Adrenal gland (tissue), 12 donors: ENCODE measurements around the gene GRM5. TPM values are rescaled to one million over a fixed set of nuclear protein-coding genes. Genes with fewer than 3 reads are reported as not detected.

Experiments used
- DNase-seq, 7 donors: peaks; one replicate each; pipeline ENCODE4 v3.0.0-alpha.2; 2019 to 2020
- H3K27ac ChIP-seq, 5 donors: fragments of 200-600 bp; sonication (generic) in 4 of 5; 1 replicate in 3 of 5; 2 replicates in 2 of 5; pipeline versions ENCODE4 v1.5.1 to v1.8.0; 2016 to 2020; ENCODE audit warnings: mild to moderate bottlenecking in 1 of 5
- H3K27me3 ChIP-seq: fragments of 200-600 bp; 2 replicates; pipeline ENCODE4 v1.8.0; 2021
- H3K36me3 ChIP-seq, 2 donors: fragments of 200-600 bp; replicated peaks in 1 of 2; 1 replicate in 1 of 2; 2 replicates in 1 of 2; pipeline versions ENCODE4 v1.5.1 to v1.8.0; 2018 to 2022
- H3K4me1 ChIP-seq, 2 donors: fragments of 200-600 bp; replicated peaks in 1 of 2; 1 replicate in 1 of 2; 2 replicates in 1 of 2; pipeline versions ENCODE4 v1.5.1 to v1.8.0; 2018 to 2021
- H3K4me3 ChIP-seq, 4 donors: fragments of 200-600 bp; sonication (generic) in 3 of 4; one replicate each; pipeline ENCODE4 v1.5.1; 2016 to 2018
- H3K9me3 ChIP-seq, 3 donors: fragments of 200-600 bp; sonication (generic) in 1 of 3; replicated peaks in 1 of 3; 1 replicate in 2 of 3; 2 replicates in 1 of 3; pipeline versions ENCODE4 v1.5.1 to v1.8.0; 2016 to 2021
- POLR2A ChIP-seq, 2 donors: fragments of 450-650 bp; IDR thresholded peaks; one replicate each; pipeline ENCODE4 v1.6.1; 2017; ENCODE audit warnings: antibody characterized with exemption in 2 of 2, mild to moderate bottlenecking in 2 of 2, moderate library complexity in 1 of 2
- WGBS, 4 donors: extraction: QIAGEN DNeasy Blood & Tissue Kit in 2 of 4; methylation state at CpG; one replicate each; pipeline versions ENCODE4 v1.1.5 to v1.1.7; 2013 to 2017; 5-methylcytosine and 5-hydroxymethylcytosine counted together
- intact Hi-C, 2 donors: fragments of 100-400 bp; cut with DNase I; formaldehyde crosslinking; loops; one replicate each; pipeline versions ENCODE4 v1.14.1 to v1.15.0; 2022 to 2023
- polyA plus RNA-seq, 3 donors: library from polyadenylated mRNA; stranded (reverse); fragments of 200-250 nt in 2 of 3; fragments of 350-450 nt in 1 of 3; fragmentation: Illumina TruSeq in 1 of 3; extraction: RNeasy Lipid Tissue Mini Kit (QIAGEN cat#74804) in 1 of 3; gene quantifications; one replicate each; pipeline ENCODE4 v1.2.3, GENCODE V29; 2013 to 2014
- total RNA-seq, 9 donors: library from RNA; depleted of rRNA in 4 of 9; stranded (reverse); fragments of >200 nt in 4 of 9; fragments of 120-200 nt in 1 of 9; fragmentation: NEBNext Ultra II Directional in 1 of 9; extraction: Animal tissue kit (Norgen Biotek cat#: 25700) in 1 of 9; gene quantifications; one replicate each; pipeline versions ENCODE4 v1.1.0 to v1.2.4, GENCODE V29; 2013 to 2023
- TF ChIP-seq, protein P1 (sequence below), 6 experiments: fragments of 450-650 bp in 4 of 6; fragments of 200-600 bp in 2 of 6; sonication (generic) in 1 of 6; IDR thresholded peaks; 1 replicate in 5 of 6; 2 replicates in 1 of 6; pipeline versions ENCODE4 v1.5.1 to v1.8.0; 2016 to 2021; ENCODE audit warnings: antibody characterized with exemption in 6 of 6, mild to moderate bottlenecking in 2 of 6, moderate library complexity in 1 of 6
- donor health status: healthy with polysubstance abuse.
- donor health status: Bipolar disorder and iron deficiency.
- donor health status: DM: yes; HTN: yes; CAD: no.
- donor health status: DM: no; HTN: no; CAD: no.
- donor health status: DM: no; HTN: no; CAD: no.
- donor health status: DM: yes; HTN: yes; CAD: no.

GRM5 gene
- total and polyA plus RNA-seq, 12 donors: under 0.01 to 0.33 (median 0.17) TPM; not detected in 8

GRCh38 chr11:88583251-88583650 is 482.5 kb downstream of the GRM5 start:
- Histone ChIP-seq H3K27me3 (no peaks in the 10 kb centered on the region), H3K4me3 (no peak overlapping the region), H3K4me1 (no peaks in the 10 kb centered on the region), H3K9me3 (no peaks in the 10 kb centered on the region), H3K36me3 (no peaks in the 10 kb centered on the region), H3K27ac (no peak overlapping the region)
- 65 to 77% (median 73%) methylated on average over 4 of the region's 4 CpGs for WGBS, 4 donors
- TF ChIP-seq, protein P1, sequence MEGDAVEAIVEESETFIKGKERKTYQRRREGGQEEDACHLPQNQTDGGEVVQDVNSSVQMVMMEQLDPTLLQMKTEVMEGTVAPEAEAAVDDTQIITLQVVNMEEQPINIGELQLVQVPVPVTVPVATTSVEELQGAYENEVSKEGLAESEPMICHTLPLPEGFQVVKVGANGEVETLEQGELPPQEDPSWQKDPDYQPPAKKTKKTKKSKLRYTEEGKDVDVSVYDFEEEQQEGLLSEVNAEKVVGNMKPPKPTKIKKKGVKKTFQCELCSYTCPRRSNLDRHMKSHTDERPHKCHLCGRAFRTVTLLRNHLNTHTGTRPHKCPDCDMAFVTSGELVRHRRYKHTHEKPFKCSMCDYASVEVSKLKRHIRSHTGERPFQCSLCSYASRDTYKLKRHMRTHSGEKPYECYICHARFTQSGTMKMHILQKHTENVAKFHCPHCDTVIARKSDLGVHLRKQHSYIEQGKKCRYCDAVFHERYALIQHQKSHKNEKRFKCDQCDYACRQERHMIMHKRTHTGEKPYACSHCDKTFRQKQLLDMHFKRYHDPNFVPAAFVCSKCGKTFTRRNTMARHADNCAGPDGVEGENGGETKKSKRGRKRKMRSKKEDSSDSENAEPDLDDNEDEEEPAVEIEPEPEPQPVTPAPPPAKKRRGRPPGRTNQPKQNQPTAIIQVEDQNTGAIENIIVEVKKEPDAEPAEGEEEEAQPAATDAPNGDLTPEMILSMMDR (IDR thresholded peaks at IDR 0.05): no peak
- no peak for TF ChIP-seq POLR2A (IDR thresholded peaks at IDR 0.05)
- intact Hi-C loops: no loop called here
- no peak for DNase-seq

DNA sequence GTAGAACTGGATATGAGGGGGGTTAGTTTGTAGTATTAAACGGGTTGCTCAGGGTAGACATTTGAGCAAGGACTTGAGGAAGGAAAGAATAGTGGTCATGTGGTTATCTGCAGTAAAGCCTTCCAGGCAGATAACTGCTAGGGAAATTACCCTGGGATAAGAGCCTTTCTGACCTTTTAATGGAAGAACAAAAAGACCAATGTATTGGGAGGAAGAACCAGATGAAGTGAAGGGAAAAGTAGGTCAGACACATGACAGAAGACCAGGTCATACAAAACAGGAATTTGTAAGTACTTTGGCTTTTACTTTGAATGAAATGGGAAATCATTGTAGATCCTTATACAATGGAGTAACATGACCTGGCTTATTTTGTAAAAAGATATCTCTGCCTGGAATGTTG is 486.3 kb downstream of the GRM5 start:
- TF ChIP-seq POLR2A (IDR thresholded peaks at IDR 0.05): no peak
- TF ChIP-seq, protein P1 (IDR thresholded peaks at IDR 0.05): no peak
- Histone ChIP-seq H3K27me3 (no peaks in the 10 kb centered on the region), H3K27ac (no peak overlapping the region), H3K4me1 (no peaks in the 10 kb centered on the region), H3K36me3 (no peaks in the 10 kb centered on the region), H3K4me3 (no peak overlapping the region), H3K9me3 (no peaks in the 10 kb centered on the region)
- DNase-seq: no peak
- WGBS, 4 donors: 45 to 67% (median 52%) methylated on average over 1 of the region's 1 CpG
- intact Hi-C loops: no loop called here

DNA sequence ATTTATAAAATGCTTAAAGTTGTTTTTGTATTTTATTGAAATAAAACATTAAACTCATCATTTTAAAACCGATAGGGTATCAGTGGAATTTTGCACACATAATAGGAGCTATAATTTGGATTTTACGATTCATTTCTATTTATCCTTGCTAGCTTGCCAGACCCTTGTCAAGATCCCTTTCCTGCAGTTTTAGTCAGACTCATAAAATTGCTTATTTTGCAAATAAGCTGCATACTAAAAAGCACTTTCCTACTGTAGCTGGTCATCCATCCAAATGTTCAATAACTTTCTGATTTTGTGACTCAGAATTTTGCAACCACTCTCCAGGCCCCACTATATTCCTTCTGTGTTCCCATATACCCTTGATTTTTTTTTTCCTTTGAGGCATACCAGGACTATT is 489.0 kb downstream of the GRM5 start:
- Histone ChIP-seq H3K27ac (no peak overlapping the region), H3K4me1 (no peaks in the 10 kb centered on the region), H3K27me3 (no peaks in the 10 kb centered on the region), H3K36me3 (no peaks in the 10 kb centered on the region), H3K9me3 (no peaks in the 10 kb centered on the region), H3K4me3 (no peak overlapping the region)
- WGBS, 4 donors: 52 to 72% (median 64%) methylated on average over 2 of the region's 2 CpGs
- no peak for DNase-seq
- intact Hi-C loops: no loop called here
- TF ChIP-seq, protein P1 (IDR thresholded peaks at IDR 0.05): no peak
- TF ChIP-seq POLR2A (IDR thresholded peaks at IDR 0.05): no peak

- H3K27me3 ChIP-seq: no peaks in the 10 kb centered on the region
- H3K4me3 ChIP-seq: no peak overlapping the region
- TF ChIP-seq POLR2A (IDR thresholded peaks at IDR 0.05): no peak
- TF ChIP-seq, protein P1 (IDR thresholded peaks at IDR 0.05): no peak
- intact Hi-C loops: no loop called here
- DNase-seq: no peak
- H3K4me1 ChIP-seq: no peaks in the 10 kb centered on the region
- H3K9me3 ChIP-seq: no peaks in the 10 kb centered on the region
- WGBS, 4 donors: 64 to 74% (median 69%) methylated on average over 2 of the region's 2 CpGs
- no peak overlapping the region for H3K27ac ChIP-seq
- H3K36me3 ChIP-seq: no peaks in the 10 kb centered on the region
Measured at GRCh38 chr11:88575916-88576315, 489.9 kb downstream of the GRM5 start.
